Left renal cortex interstitium (tissue), 4 donors: ENCODE measurements around the gene PPFIA3. TPM values are rescaled to one million over a fixed set of nuclear protein-coding genes. Genes with fewer than 3 reads are reported as not detected.
"Not testable (repeated sequence)": the region's sequence is repeated elsewhere in the genome, so short reads cannot be mapped to it uniquely, and the experiment has no call there.

Experiments
- DNase-seq, 4 donors: peaks; one replicate each; pipeline ENCODE4 v3.0.0-alpha.2; 2013; ENCODE audit warnings: low read depth in 4 of 4, low spot score in 2 of 4, missing footprints in 1 of 4
- polyA plus RNA-seq, 4 donors: library from polyadenylated mRNA; unstranded; fragments of 120-200 nt; gene quantifications; one replicate each; pipeline ENCODE4 v1.2.1, GENCODE V29; 2013; ENCODE audit not compliant: insufficient read length in 4 of 4

Gene PPFIA3
- polyA plus RNA-seq, 4 donors, result 4.5 to 11.1 (median 8.7) TPM

GRCh38 chr19:49120868-49121267 lies 1.5 kb downstream of the PPFIA3 start:
- DNase-seq, result no peak

- DNase-seq, result not testable (repeated sequence)
These were observed 2.5 kb downstream of the PPFIA3 start for GRCh38 chr19:49121841-49122240.

GRCh38 chr19:49123285-49123684 lies 3.9 kb downstream of the PPFIA3 start:
- DNase-seq, result not testable (repeated sequence)

- DNase-seq, result no peak
These were observed 5.8 kb downstream of the PPFIA3 start for GRCh38 chr19:49125025-49125731.

GRCh38 chr19:49126575-49126974 lies 7.2 kb downstream of the PPFIA3 start:
- no peak for DNase-seq

GRCh38 chr19:49127225-49127624 lies 7.9 kb downstream of the PPFIA3 start:
- DNase-seq, result not testable (repeated sequence)

- DNase-seq, result peak in 2 of 4 donors; percentile 90 to 94
These were observed 8.6 kb downstream of the PPFIA3 start for GRCh38 chr19:49127674-49128544.

- no peak for DNase-seq
These were observed 9.3 kb downstream of the PPFIA3 start for GRCh38 chr19:49128545-49129237.

- DNase-seq, result no peak
These were observed 9.9 kb downstream of the PPFIA3 start for GRCh38 chr19:49129238-49129583.

GRCh38 chr19:49130325-49130724 lies 11.0 kb downstream of the PPFIA3 start:
- no peak for DNase-seq

GRCh38 chr19:49132974-49133609 lies 13.7 kb downstream of the PPFIA3 start:
- DNase-seq, result no peak

- peak in 1 of 4 donors; percentile 75 for DNase-seq
These were observed 14.5 kb downstream of the PPFIA3 start for GRCh38 chr19:49133621-49134454.

GRCh38 chr19:49135686-49136085 lies 16.3 kb downstream of the PPFIA3 start:
- no peak for DNase-seq

- no peak for DNase-seq
These were observed 17.4 kb downstream of the PPFIA3 start for GRCh38 chr19:49136771-49137171.

GRCh38 chr19:49140951-49141350 lies 21.6 kb downstream of the PPFIA3 start:
- no peak for DNase-seq

- no peak for DNase-seq
These were observed 22.0 kb downstream of the PPFIA3 start for GRCh38 chr19:49141352-49141751.

- DNase-seq, result peak in 2 of 4 donors; percentile 88 to 91
These were observed 23.6 kb downstream of the PPFIA3 start for GRCh38 chr19:49142866-49143335.

- DNase-seq, result no peak
These were observed 26.4 kb downstream of the PPFIA3 start for GRCh38 chr19:49145573-49146407.

GRCh38 chr19:49146408-49146770 lies 27.0 kb downstream of the PPFIA3 start:
- not testable (repeated sequence) for DNase-seq
